MM.1S (cell line): ENCODE data around the gene ZNF609.
"Not testable (repeated sequence)": the region's sequence is repeated elsewhere in the genome, so short reads cannot be mapped to it uniquely, and the experiment has no call there.

Source experiments
- DNase-seq: peaks from one replicate; pipeline ENCODE4 v3.0.0-alpha.2; 2015
- H2AFZ ChIP-seq: fragments of 300-600 bp; sonication (generic); 2 replicates; pipeline ENCODE4 v1.6.0; 2016; ENCODE audit warnings: antibody characterized with exemption, low read length
- H3F3A ChIP-seq: fragments of 300-600 bp; sonication (generic); 2 replicates; pipeline ENCODE4 v1.6.1; 2016; ENCODE audit warnings: mild to moderate bottlenecking, antibody characterized with exemption, low read length, moderate library complexity, mixed read lengths; ENCODE audit not compliant: insufficient read depth
- H3K27ac ChIP-seq: fragments of 300-600 bp; sonication (generic); 2 replicates; pipeline ENCODE4 v1.5.1; 2016; ENCODE audit warnings: mild to moderate bottlenecking, low read length
- H3K27me3 ChIP-seq: fragments of 300-600 bp; sonication (generic); replicated peaks from 2 replicates; pipeline ENCODE4 v1.6.0; 2016; ENCODE audit warnings: low read length; ENCODE audit not compliant: insufficient read depth
- H3K36me3 ChIP-seq: fragments of 300-600 bp; sonication (generic); replicated peaks from 2 replicates; pipeline ENCODE4 v1.6.1; 2016; ENCODE audit warnings: mild to moderate bottlenecking, low read length, mixed read lengths; ENCODE audit not compliant: insufficient read depth
- H3K4me1 ChIP-seq: fragments of 300-600 bp; sonication (generic); 2 replicates; pipeline ENCODE4 v1.6.1; 2016; ENCODE audit warnings: low read length, mixed read lengths
- H3K4me2 ChIP-seq: fragments of 300-600 bp; sonication (generic); 2 replicates; pipeline ENCODE4 v1.6.0; 2016; ENCODE audit warnings: low read depth, low read length
- H3K4me3 ChIP-seq: fragments of 300-600 bp; sonication (generic); 2 replicates; pipeline ENCODE4 v1.5.1; 2016; ENCODE audit warnings: low read length, mixed read lengths
- H3K79me2 ChIP-seq: fragments of 300-600 bp; sonication (generic); 2 replicates; pipeline ENCODE4 v1.6.1; 2016; ENCODE audit warnings: mixed run types, low read length, mixed read lengths
- H3K9ac ChIP-seq: fragments of 300-600 bp; sonication (generic); 2 replicates; pipeline ENCODE4 v1.6.1; 2016; ENCODE audit warnings: low read length, mixed read lengths
- H3K9me2 ChIP-seq: fragments of 300-600 bp; sonication (generic); replicated peaks from 2 replicates; pipeline ENCODE4 v1.6.1; 2016; ENCODE audit warnings: mild to moderate bottlenecking, low read length, mixed read lengths; ENCODE audit not compliant: insufficient read depth
- H3K9me3 ChIP-seq: fragments of 300-600 bp; sonication (generic); replicated peaks from 2 replicates; pipeline ENCODE4 v1.6.1; 2016; ENCODE audit warnings: mild to moderate bottlenecking, low read length, mixed read lengths; ENCODE audit not compliant: insufficient read depth
- H4K20me1 ChIP-seq: fragments of 300-600 bp; sonication (generic); 2 replicates; pipeline ENCODE4 v1.6.1; 2016; ENCODE audit warnings: mild to moderate bottlenecking, low read length, moderate library complexity, mixed read lengths; ENCODE audit not compliant: insufficient read depth
- CTCF ChIP-seq: fragments of 300-600 bp; sonication (generic); IDR thresholded peaks from 2 replicates; pipeline ENCODE4 v1.5.1; 2016; ENCODE audit warnings: antibody characterized with exemption, low read length, mixed read lengths
- EZH2 ChIP-seq: fragments of 300-600 bp; sonication (generic); optimal IDR thresholded peaks from 2 replicates; pipeline ENCODE3; 2017; ENCODE audit warnings: low read depth, mild to moderate bottlenecking, antibody characterized with exemption, low read length, mixed read lengths
- EZH2phosphoT487 ChIP-seq: fragments of 300-600 bp; sonication (generic); IDR thresholded peaks from 2 replicates; pipeline ENCODE4 v1.6.1; 2018; ENCODE audit warnings: antibody characterized with exemption, low read length

ZNF609 gene

GRCh38 chr15:64643685-64644084 is 183.3 kb downstream of the ZNF609 start:
- no peaks in the 10 kb centered on the region for H3K27me3 ChIP-seq
- no peaks in the 10 kb centered on the region for H3K36me3 ChIP-seq
- H4K20me1 ChIP-seq, result no peaks in the 10 kb centered on the region
- H3K9me3 ChIP-seq, result no peaks in the 10 kb centered on the region
- H3K79me2 ChIP-seq, result 0 out of 2 replicates have a peak, but pooled peaks cover 3% of the 10 kb centered on the region
- H3K9me2 ChIP-seq, result no peaks in the 10 kb centered on the region
- no peak overlapping the region for H2AFZ ChIP-seq
- no peak overlapping the region for H3K9ac ChIP-seq
- H3K4me2 ChIP-seq, result no peak overlapping the region
- peaks cover 12% of the 10 kb centered on the region for H3F3A ChIP-seq
- no peak for TF ChIP-seq EZH2
- TF ChIP-seq EZH2phosphoT487, result no peak
- no peak for TF ChIP-seq CTCF
- H3K27ac ChIP-seq, result no peak overlapping the region
- H3K4me3 ChIP-seq, result no peak overlapping the region
- peaks cover 9% of the 10 kb centered on the region for H3K4me1 ChIP-seq
- no peak for DNase-seq

- not testable (repeated sequence) for H3K79me2 ChIP-seq, H2AFZ ChIP-seq, H3K27ac ChIP-seq, H4K20me1 ChIP-seq, H3K9ac ChIP-seq, H3K27me3 ChIP-seq, H3K4me2 ChIP-seq, H3K9me2 ChIP-seq, H3K9me3 ChIP-seq, H3K4me3 ChIP-seq, H3K36me3 ChIP-seq, DNase-seq
- Histone ChIP-seq H3F3A (peaks cover 12% of the 10 kb centered on the region), H3K4me1 (peaks cover 17% of the 10 kb centered on the region)
These were observed 184.4 kb downstream of the ZNF609 start for GRCh38 chr15:64644811-64645210.

- Histone ChIP-seq H4K20me1 (no peaks in the 10 kb centered on the region), H3K9me2 (no peaks in the 10 kb centered on the region), H3K36me3 (no peaks in the 10 kb centered on the region), H3K79me2 (peaks cover 3% of the 10 kb centered on the region; the same call in 1 of the 2 replicates), H3K4me1 (peaks cover 12% of the 10 kb centered on the region), H3K9me3 (no peaks in the 10 kb centered on the region), H3K4me3 (no peak overlapping the region), H3F3A (peaks cover 14% of the 10 kb centered on the region), H3K4me2 (no peak overlapping the region), H3K9ac (no peak overlapping the region), H3K27me3 (no peaks in the 10 kb centered on the region), H2AFZ (no peak overlapping the region), H3K27ac (no peak overlapping the region)
- DNase-seq, result no peak
- TF ChIP-seq EZH2 (no peak), CTCF (no peak), EZH2phosphoT487 (no peak)
These were observed 185.6 kb downstream of the ZNF609 start for GRCh38 chr15:64645995-64646394.

- peaks cover 3% of the 10 kb centered on the region; the same call in 1 of the 2 replicates for H3K79me2 ChIP-seq
- H3K27me3 ChIP-seq, result no peaks in the 10 kb centered on the region
- no peak overlapping the region for H2AFZ ChIP-seq
- TF ChIP-seq EZH2phosphoT487 (no peak), EZH2 (no peak), CTCF (no peak)
- no peaks in the 10 kb centered on the region for H3K36me3 ChIP-seq
- no peaks in the 10 kb centered on the region for H4K20me1 ChIP-seq
- peak overlapping the region; percentile 62 for H3K4me2 ChIP-seq
- DNase-seq, result no peak
- peak overlapping the region; percentile 43 for H3K4me3 ChIP-seq
- no peaks in the 10 kb centered on the region for H3K9me2 ChIP-seq
- peak overlapping the region; percentile 49 for H3K9ac ChIP-seq
- peaks cover 26% of the 10 kb centered on the region for H3F3A ChIP-seq
- no peaks in the 10 kb centered on the region for H3K9me3 ChIP-seq
- peak overlapping the region; percentile 82 for H3K27ac ChIP-seq
- H3K4me1 ChIP-seq, result peaks cover 17% of the 10 kb centered on the region
These were observed 187.0 kb downstream of the ZNF609 start for GRCh38 chr15:64647367-64647766.
